ENCODE results near the gene RAB6D.
"Not testable (repeated sequence)": the region's sequence is repeated elsewhere in the genome, so short reads cannot be mapped to it uniquely, and the experiment has no call there.

The RAB6D gene

DNA sequence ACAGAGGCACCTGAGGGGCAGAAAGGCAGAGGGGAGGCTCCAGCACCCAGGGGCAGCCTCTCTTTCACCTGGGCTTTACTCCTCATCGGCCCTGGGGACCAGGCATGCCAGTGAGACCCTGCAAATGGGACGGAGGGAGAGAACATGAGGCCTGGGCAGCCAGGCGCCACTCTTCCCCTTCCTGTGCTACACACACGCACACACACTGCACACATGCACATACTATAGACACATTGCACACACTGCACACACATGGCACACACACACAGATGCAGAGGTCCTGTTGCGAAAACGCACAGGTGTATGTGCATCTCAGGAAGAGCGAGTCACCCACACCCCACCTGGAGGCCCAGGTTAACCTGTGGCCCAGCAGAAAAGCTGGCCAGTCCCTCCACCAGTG lies 3.4 kb upstream of the RAB6D start:
- in situ Hi-C loops (cut with HindIII; ENCODE audit: low sequenced_read_pairs), result no loop called here

DNA sequence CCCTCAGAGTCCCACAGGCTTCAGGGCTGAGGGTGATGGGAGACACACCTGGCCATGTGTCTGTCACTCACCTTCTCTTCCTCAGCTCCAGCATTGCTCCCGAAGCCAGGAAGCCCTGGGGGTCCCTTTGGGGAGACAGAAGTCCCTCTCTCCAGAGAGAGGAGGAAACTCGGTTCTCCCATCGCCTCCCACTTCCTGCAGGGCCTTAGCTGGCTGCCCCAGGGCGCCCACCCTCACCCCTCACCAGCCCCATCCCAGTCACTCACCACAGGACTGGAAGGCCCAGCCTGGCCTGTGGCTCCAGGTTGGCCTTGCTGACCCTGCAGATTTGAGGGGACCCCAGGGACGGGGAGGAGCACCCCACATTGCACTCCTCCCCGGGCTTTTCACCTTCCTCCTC lies 2.7 kb upstream of the RAB6D start:
- in situ Hi-C loops (cut with HindIII; ENCODE audit: low sequenced_read_pairs), result no loop called here

DNA sequence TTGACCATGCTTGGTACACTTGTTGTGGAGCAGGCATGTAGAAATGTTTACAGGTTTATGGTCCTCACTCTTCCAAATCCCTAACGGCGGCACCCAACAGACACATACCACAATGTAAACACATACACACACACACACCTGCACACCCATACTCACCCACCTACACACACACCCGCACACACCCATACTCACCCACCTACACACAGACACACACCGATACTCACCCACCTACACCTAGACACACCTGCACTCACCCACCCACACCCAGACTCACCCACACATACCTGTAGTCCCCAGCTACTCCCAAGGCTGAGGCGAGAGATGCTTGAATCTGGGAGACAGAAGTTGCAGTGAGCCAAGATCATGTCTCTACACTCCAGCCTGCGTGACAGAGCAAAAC lies 1.5 kb upstream of the RAB6D start:
- in situ Hi-C loops (cut with HindIII; ENCODE audit: low sequenced_read_pairs), result no loop called here

DNA sequence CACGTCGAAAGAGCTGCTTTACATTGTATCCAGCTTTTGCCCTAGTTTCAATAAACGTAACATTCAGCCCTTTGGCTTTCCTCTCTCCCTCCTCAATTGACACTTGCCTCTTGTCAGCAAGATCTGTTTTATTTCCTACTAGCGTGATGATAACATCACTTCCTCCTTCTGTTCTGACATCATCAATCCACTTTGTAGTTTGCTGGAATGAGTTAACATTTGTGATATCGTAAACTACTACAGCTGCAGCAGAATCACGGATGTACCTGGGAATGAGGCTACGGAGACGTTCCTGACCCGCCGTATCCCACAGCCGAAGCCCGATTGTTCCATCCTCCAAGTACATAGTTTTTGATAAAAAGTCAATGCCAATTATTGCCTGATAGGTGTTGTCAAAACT lies 755 bp downstream of the RAB6D start:
- in situ Hi-C loops (cut with HindIII; ENCODE audit: low sequenced_read_pairs), result not testable (repeated sequence)

DNA sequence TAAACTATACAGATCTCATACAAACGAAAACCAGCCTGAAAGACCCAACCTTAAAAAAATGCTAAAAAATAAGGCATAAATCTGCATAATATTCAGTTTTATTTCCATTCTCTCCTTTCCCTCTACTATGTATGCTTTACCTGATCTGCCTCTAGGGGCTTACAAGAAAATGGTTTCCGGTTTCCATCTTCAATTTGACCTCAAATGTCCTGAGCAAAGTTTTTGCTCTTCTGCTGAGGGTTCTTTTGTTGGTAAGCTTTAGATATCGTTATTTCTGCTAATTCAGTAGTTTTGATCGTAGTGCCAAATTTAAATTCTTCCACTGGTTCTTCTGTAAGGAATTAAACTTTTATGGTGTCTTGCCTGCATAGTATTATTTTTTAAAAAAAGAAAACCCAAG lies 2.2 kb downstream of the RAB6D start:
- in situ Hi-C loops (cut with HindIII; ENCODE audit: low sequenced_read_pairs), result not testable (repeated sequence)

GRCh38 chr2:131353167-131353697 lies 10.7 kb downstream of the RAB6D start:
- in situ Hi-C loops (cut with HindIII; ENCODE audit: low sequenced_read_pairs), result not testable (repeated sequence)

- in situ Hi-C loops (cut with HindIII; ENCODE audit: low sequenced_read_pairs), result no loop called here
These were observed 14.9 kb downstream of the RAB6D start for GRCh38 chr2:131349021-131349420.

- in situ Hi-C loops (cut with HindIII; ENCODE audit: low sequenced_read_pairs), result not testable (repeated sequence)
These were observed 16.9 kb downstream of the RAB6D start for GRCh38 chr2:131347035-131347434.

- in situ Hi-C loops (cut with HindIII; ENCODE audit: low sequenced_read_pairs), result not testable (repeated sequence)
These were observed 24.7 kb downstream of the RAB6D start for GRCh38 chr2:131339307-131339706.

GRCh38 chr2:131335319-131335718 lies 28.6 kb downstream of the RAB6D start:
- in situ Hi-C loops (cut with HindIII; ENCODE audit: low sequenced_read_pairs), result not testable (repeated sequence)

DNA sequence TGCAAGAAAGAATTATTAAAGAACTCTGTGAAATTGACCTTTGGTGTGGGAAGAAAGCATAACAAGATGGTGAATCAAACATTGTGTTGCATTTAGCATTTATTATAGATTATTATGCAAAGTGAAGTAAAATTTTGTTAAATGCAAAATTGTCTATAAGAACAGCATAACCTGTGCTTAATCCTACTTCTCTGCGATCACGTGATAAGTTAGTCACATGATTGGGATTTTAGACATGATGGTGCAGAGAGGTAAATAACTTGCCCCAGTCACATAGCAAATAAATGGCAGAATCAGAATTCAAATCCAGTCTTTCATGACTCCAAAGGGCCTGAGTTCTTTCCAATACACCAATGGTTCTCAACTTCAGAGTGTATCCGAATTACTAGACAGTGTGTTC lies 31.3 kb downstream of the RAB6D start:
- in situ Hi-C loops (cut with HindIII; ENCODE audit: low sequenced_read_pairs), result not testable (repeated sequence)

DNA sequence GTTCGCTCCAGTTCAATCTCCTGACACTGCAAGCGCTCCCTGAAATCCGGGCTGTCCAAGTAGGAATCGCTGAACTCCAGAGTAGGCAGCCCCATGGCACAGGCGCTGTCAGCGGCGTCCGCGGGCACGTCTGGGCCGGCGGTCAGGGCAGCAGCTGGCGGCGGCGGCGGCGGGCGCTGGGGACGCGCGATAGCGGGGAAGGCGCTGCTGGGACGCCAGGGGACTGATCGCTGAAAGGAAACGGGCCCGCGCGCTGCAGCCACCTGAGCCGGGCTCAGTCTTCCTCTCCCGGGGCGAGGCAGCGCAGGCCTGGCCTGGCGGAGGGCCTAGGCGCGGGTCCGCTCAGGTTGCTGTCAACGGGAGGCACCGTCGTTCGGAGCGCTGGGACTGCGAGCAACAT lies 33.0 kb downstream of the RAB6D start:
- in situ Hi-C loops (cut with HindIII; ENCODE audit: low sequenced_read_pairs), result not testable (repeated sequence)

- in situ Hi-C loops (cut with HindIII; ENCODE audit: low sequenced_read_pairs), result no loop called here
These were observed 41.8 kb downstream of the RAB6D start for GRCh38 chr2:131322209-131322608.

DNA sequence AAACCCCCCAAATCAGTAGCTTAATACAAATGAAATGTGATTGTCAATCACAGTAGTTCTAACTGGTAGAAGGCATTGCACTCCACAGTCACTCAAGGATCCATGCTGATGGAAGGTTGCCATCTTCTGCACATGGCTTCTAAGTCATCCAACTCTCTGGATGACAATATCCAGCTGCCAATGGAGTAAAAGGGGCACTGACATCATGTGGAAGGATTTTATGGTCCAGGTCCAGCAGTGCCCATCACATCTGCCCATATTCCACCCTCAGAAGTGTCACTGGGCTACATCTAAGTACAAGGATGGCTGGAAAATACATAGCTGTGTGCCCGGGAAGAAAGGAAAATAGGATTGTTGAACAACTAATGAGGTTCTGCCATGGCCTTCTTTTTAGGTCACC lies 42.6 kb downstream of the RAB6D start:
- in situ Hi-C loops (cut with HindIII; ENCODE audit: low sequenced_read_pairs), result not testable (repeated sequence)

DNA sequence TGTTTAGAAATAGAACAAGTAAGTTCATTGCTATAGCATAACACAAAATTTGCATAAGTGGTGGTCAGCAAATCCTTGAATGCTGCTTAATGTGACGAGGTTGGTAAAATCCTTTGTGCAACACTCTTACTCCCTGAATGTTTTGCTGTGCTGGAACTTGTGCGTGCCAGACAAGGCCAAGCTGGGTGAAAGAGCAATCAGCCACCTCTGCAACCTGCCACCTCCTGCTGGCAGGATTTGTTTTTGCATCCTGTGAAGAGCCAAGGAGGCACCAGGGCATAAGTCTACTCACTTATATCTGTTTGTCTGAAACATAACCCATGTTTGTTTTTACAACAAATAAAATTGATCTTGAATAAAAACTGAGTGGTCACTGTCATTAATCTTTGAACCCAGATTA lies 53.0 kb downstream of the RAB6D start:
- in situ Hi-C loops (cut with HindIII; ENCODE audit: low sequenced_read_pairs), result not testable (repeated sequence)
